ENCODE results near the gene TMEM43.
"Not testable (repeated sequence)": the region's sequence is repeated elsewhere in the genome, so short reads cannot be mapped to it uniquely, and the experiment has no call there.

Gene TMEM43

DNA sequence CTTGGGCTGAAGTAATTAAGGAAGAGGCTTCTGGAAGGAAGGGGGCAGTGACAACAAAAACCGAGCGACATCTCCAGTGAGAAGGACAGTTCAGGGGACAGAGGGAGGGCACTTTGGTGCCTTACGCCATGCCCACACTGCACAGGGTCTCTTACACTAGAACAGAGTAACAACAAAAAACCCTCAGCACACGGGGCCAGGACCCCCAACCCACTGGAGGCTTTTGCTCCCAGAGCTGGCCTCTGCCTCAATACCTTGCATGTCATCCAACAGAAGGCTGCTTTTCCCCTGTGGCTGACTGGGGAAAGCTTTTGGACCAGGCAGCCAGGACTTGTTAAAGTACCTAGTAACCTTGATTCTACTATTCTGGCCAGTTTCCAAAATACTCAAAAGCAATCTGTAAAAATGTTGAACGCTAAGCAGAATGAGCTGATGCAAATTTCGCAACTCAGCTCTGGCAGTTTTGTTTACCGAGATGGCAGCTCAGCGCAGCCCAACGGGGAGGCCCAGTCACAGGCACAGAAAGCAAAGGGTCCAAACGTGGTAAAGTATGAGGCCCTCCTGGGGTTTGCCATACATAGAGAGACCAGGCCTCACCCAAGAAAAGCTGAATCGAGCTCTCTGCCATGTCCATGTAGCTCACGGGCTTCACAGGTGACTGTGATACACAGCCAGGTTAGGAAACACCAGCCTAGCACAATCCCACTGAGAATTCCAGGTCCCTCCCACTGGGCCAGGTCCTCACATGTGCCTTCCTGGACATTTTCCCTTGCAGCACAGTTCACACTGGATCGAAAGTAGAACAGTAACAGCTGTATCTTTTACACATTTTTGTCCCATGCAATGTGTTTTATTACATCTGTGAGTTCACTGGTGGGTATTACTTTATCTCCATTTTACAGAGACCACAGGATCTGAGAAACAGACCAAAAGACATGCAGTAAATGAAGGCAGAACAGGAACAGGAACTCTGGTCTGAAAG lies 6.2 kb upstream of the TMEM43 start:
- FAIRE-seq (no peak), DNase-seq (ENCODE audit: insufficient read length, low spot score) (no peak)
- TF ChIP-seq CTCF (IDR thresholded peaks at IDR 0.05; ENCODE audit: insufficient read depth, missing control alignments), result no peak

DNA sequence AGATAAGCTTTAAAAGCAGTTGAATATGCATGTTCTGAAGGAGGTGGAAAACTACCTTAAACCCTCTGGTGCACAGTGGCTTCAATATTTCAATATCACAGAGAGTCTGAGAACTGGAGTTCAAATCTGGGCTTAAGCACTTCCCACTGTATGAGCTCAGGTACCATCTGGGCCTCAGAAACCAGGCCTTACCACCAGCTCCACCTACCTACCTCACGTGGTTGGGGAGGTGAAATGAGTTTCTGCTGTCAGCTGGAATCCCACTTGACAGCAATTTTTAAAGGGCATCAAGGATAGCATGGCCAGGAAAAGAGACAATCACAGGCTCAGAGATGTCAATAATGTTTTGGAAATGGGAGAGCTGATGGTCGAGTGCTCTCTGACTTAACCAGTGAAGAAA lies 5.2 kb upstream of the TMEM43 start:
- DNase-seq (ENCODE audit: insufficient read length, low spot score), result no peak
- TF ChIP-seq CTCF (IDR thresholded peaks at IDR 0.05; ENCODE audit: insufficient read depth, missing control alignments), result no peak
- no peak for FAIRE-seq

GRCh38 chr3:14120111-14120920 lies 4.5 kb upstream of the TMEM43 start:
- FAIRE-seq, result no peak
- TF ChIP-seq CTCF (IDR thresholded peaks at IDR 0.05; ENCODE audit: insufficient read depth, missing control alignments), result no peak
- DNase-seq (ENCODE audit: insufficient read length, low spot score), result no peak

GRCh38 chr3:14120921-14121448 lies 3.9 kb upstream of the TMEM43 start:
- DNase-seq (ENCODE audit: insufficient read length, low spot score); FAIRE-seq: not testable (repeated sequence)

DNA sequence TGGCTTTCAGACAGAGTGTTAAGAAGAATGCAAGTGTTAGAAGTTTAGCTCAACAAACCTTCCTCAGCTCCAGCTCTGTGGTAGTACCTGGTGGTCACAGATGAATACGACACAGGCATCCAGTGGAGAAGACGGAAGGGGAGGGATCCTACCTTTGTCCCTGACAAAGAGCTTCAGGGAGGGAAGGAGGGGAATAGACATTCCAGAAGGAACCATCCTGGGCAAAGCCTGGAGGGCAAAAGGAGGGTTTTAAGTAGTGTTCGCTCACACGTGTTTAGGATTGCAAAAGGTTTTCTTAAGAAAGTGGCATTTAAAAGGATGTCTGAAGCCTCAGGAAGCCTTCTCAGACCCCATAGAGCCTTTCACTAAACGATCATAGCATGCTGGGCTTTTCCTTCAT lies 3.0 kb upstream of the TMEM43 start:
- FAIRE-seq, result no peak
- TF ChIP-seq CTCF (IDR thresholded peaks at IDR 0.05; ENCODE audit: insufficient read depth, missing control alignments), result no peak
- no peak for DNase-seq (ENCODE audit: insufficient read length, low spot score)

DNA sequence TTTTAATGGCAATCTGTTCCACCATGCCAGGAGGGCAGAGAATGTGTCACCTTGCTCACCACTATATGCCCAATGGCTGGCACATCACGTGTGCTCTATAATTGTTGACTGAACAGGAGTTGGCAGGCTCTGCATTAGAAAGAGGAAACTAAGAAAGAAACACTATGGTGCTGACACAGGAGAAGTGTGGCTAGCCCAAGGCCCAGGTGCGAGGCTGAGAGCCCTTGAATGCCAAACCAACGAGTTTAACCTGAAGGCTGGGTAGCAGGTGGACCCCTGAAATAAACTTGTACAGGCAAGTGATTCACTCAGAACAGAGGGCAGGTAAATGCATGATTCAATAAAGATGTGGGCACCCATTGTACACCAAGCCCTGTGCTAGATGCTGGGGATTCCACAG lies 2.6 kb upstream of the TMEM43 start:
- FAIRE-seq, result no peak
- TF ChIP-seq CTCF (IDR thresholded peaks at IDR 0.05; ENCODE audit: insufficient read depth, missing control alignments), result no peak
- DNase-seq (ENCODE audit: insufficient read length, low spot score), result no peak
